ENCODE measurements around the gene RAB15. TPM values are rescaled to one million over a fixed set of nuclear protein-coding genes. Genes with fewer than 3 reads are reported as not detected.

Gene RAB15
- total RNA-seq, 1 donor from 2014 or later, result 5.7 TPM

GRCh38 chr14:64914237-64915028, 57.7 kb downstream of the RAB15 start, which contains the start of gene CHURC1:
CHURC1 (plus strand) TSS chr14:64914455; CDS start chr14:64914496, 41 bp downstream.
- intact Hi-C loops (cut with micrococcal nuclease), result loop anchor here (1.0 to 5.0 kb wide), 10 partner anchors 14 to 1371 kb away; partner anchors contain the start of genes MAX, MTHFD1, PPP2R5E and RAB15

- intact Hi-C loops (cut with micrococcal nuclease), result loop anchor here (5.0 kb wide), 2 partner anchors 576 to 939 kb away; no protein-coding TSS in a partner anchor
These were observed 58.7 kb downstream of the RAB15 start for GRCh38 chr14:64913477-64913876.

GRCh38 chr14:64912261-64912660, 59.9 kb downstream of the RAB15 start:
- intact Hi-C loops (cut with micrococcal nuclease), result loop anchor here (5.0 kb wide), 2 partner anchors 575 to 940 kb away; no protein-coding TSS in a partner anchor

- intact Hi-C loops (cut with micrococcal nuclease), result loop anchor here (5.0 kb wide), 2 partner anchors 574 to 941 kb away; no protein-coding TSS in a partner anchor
These were observed 61.2 kb downstream of the RAB15 start for GRCh38 chr14:64910847-64911495.

- intact Hi-C loops (cut with micrococcal nuclease), result no loop called here
These were observed 66.1 kb downstream of the RAB15 start for GRCh38 chr14:64906022-64906421.

GRCh38 chr14:64899958-64900357, 72.2 kb downstream of the RAB15 start:
- intact Hi-C loops (cut with micrococcal nuclease), result no loop called here

Other genes with a start within 250 kb of the RAB15 start
- not detected in 2 replicates for gene SPTB, start 92.4 kb downstream of the RAB15 start, total RNA-seq
- 57.8 and 67.9 TPM in 2 replicates for gene CHURC1, start 57.9 kb downstream of the RAB15 start, total RNA-seq
- gene GPX2, start 29.6 kb downstream of the RAB15 start, total RNA-seq, result not detected in 2 replicates
- gene FNTB, start 14.6 kb upstream of the RAB15 start, total RNA-seq, result 9.7 and 13.1 TPM in 2 replicates
- gene MAX, start 130.2 kb upstream of the RAB15 start, total RNA-seq, result 154 and 160 TPM in 2 replicates